ENCODE results near the gene HIRIP3. TPM values are rescaled to one million over a fixed set of nuclear protein-coding genes. Genes with fewer than 3 reads are reported as not detected.
"Not testable (repeated sequence)": the region's sequence is repeated elsewhere in the genome, so short reads cannot be mapped to it uniquely, and the experiment has no call there.

The HIRIP3 gene
- total and polyA plus RNA-seq, 2 of the 13 experiments (the other 11 are each of a cell fraction or from before 2014, with no cell fraction given): 12.6 to 17.2 TPM

GRCh38 chr16:30012598-30012997 lies 17.2 kb upstream of the HIRIP3 start:
- CTCF ChIA-PET (ENCODE audit: low intra/inter-chr PET ratio, low total read pairs); H3K4me2 ChIP-seq (ENCODE audit: low read depth, low read length); H2AFZ ChIP-seq (ENCODE audit: low read length); ATAC-seq; H3K4me3 ChIP-seq (replicated peaks in 1 of 3; ENCODE audit: insufficient read depth in 1 of 3, low read depth in 2 of 3, low read length in 3 of 3); H4K20me1 ChIP-seq (ENCODE audit: insufficient read depth, low read length); DNase-seq (ENCODE audit: low spot score); H3K27ac ChIP-seq (ENCODE audit: extremely low read length, insufficient read depth, low read length); H3K36me3 ChIP-seq (replicated peaks in 1 of 2; ENCODE audit: control insufficient read depth in 1 of 2, insufficient read depth in 2 of 2, low read length in 2 of 2); in situ Hi-C loops (cut with HindIII; ENCODE audit: extremely low pct_ligation_motif_present, low pct_unique_long_range_greater_than_20kb); H3K79me2 ChIP-seq (ENCODE audit: insufficient read depth, low read length); BruUV-seq (replicated peaks); H3K9me3 ChIP-seq (ENCODE audit: low read length); FAIRE-seq; POLR2A ChIA-PET; H3K9ac ChIP-seq (ENCODE audit: insufficient read depth, low read depth, low read length); intact Hi-C loops (cut with micrococcal nuclease; ENCODE audit: unreplicated experiment); TF ChIP-seq FOXA1 (IDR thresholded peaks at IDR 0.05): not testable (repeated sequence)
- Histone ChIP-seq H3K27me3 (ENCODE audit: control insufficient read depth in 1 of 2, insufficient read depth in 2 of 2, low read length in 2 of 2) (peaks cover 10 to 31% of the 10 kb centered on the region in 2 experiments; a peak in 4 of 5 replicates), H3K4me1 (ENCODE audit: insufficient read depth, low read length) (peaks cover 43% of the 10 kb centered on the region)
- 51% methylated on average over 14 of the region's 14 CpGs for WGBS (ENCODE audit: low lambda C conversion rate)
- TF ChIP-seq ZNF687 (CRISPR knock-in tag; IDR thresholded peaks at IDR 0.05): peak; percentile 2; the same call in 1 of the 2 replicates
- peak; percentile 75; the same call in 1 of the 2 replicates for TF ChIP-seq ZNF770 (CRISPR knock-in tag; IDR thresholded peaks at IDR 0.05)
- TF ChIP-seq FOXA1 (CRISPR knock-in tag; IDR thresholded peaks at IDR 0.05): 0 out of 2 replicates have a peak, but pooled peaks have one; percentile 21
- 0 out of 2 replicates have a peak, but pooled peaks have one; percentile 8 for TF ChIP-seq FOXA3 (CRISPR knock-in tag; IDR thresholded peaks at IDR 0.05)
- TF ChIP-seq MXD3 (CRISPR knock-in tag; IDR thresholded peaks at IDR 0.05): 0 out of 2 replicates have a peak, but pooled peaks have one; percentile 27
- TF ChIP-seq ZNF121 (CRISPR knock-in tag; IDR thresholded peaks at IDR 0.05): peak; percentile 82

Data from HepG2 (cell line).